ENCODE results near the gene SLC25A19.

DNA sequence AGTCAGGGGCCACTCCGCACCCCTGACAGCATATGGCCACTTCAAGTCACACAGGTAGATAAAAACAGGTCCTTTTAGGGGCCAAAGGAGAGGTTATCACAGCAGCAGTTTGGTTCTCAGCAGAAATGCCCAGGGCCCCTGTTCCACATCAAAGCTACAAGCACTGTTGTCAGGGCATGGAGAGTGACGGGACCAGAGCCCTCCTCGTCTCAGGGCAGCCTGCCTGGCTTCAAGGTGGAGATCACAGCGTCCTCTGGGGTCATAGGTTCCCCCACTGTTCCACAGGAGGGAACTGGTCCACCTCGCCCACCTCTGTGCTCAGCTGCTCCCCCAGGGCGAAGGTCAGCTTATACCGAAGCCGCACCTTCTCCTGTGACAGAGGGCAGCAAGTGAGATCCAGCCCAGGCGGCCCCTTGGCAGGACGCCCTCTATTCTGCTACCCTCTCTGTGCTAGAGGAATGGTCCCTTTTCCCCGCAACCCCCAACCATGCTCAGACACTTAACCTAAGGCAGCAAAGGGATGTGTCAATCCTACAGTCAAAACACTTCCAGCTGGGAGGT lies 51.1 kb downstream of the SLC25A19 start:
- TF ChIP-seq POLR2A (IDR thresholded peaks at IDR 0.05) = no peak
- no peak for TF ChIP-seq CTCF (IDR thresholded peaks at IDR 0.05)

Data from right lobe of liver (tissue), 4 donors.